ENCODE measurements around the gene MCM5. TPM values are rescaled to one million over a fixed set of nuclear protein-coding genes. Genes with fewer than 3 reads are reported as not detected.

The MCM5 gene
- total RNA-seq, 4 donors from 2014 or later: 11.6 to 26.6 (median 13.3) TPM

- Histone ChIP-seq H3K4me1 (peaks cover 19 to 47% (median 30%) of the 10 kb centered on the region in 4 donors), H3K9me3 (no peaks in the 10 kb centered on the region), H3K27ac (peak overlapping the region in 3 of 4 donors; percentile 69 to 83 (median 71)), H3K4me3 (no peak overlapping the region), H3K27me3 (no peaks in the 10 kb centered on the region), H3K36me3 (no peaks in the 10 kb centered on the region)
- TF ChIP-seq POLR2A (IDR thresholded peaks at IDR 0.05) (no peak), EP300 (IDR thresholded peaks at IDR 0.05; ENCODE audit: low read depth) (no peak), CTCF (IDR thresholded peaks at IDR 0.05) (no peak), POLR2AphosphoS5 (IDR thresholded peaks at IDR 0.05) (no peak)
- intact Hi-C loops (cut with DNase I; ENCODE audit: low total_unique reads): no loop called here
- WGBS, 2 donors (ENCODE audit: low coverage in 1 of 2): 90 to 100% methylated on average over 4 to 8 of the region's 8 CpGs
- no peak for DNase-seq
- in situ Hi-C loops (cut with MboI; ENCODE audit: low pct_ligation_motif_present in 1 of 4, low pct_unique_long_range_greater_than_20kb in 1 of 4, low sequenced_read_pairs in 3 of 4): no loop called here
These were observed 48.6 kb downstream of the MCM5 start for GRCh38 chr22:35448523-35448922.

- H3K9me3 ChIP-seq: no peaks in the 10 kb centered on the region
- no peak overlapping the region for H3K27ac ChIP-seq
- DNase-seq: peak; percentile 39
- H3K27me3 ChIP-seq: no peaks in the 10 kb centered on the region
- 87% methylated on average over 17 of the region's 17 CpGs; no CpG with 5 or more reads in 1 of the 2 donors for whole genome bisulfite sequencing, 2 donors (ENCODE audit: low coverage in 1 of 2)
- H3K4me3 ChIP-seq: no peak overlapping the region
- H3K36me3 ChIP-seq: no peaks in the 10 kb centered on the region
- intact Hi-C loops (cut with DNase I; ENCODE audit: low total_unique reads): no loop called here
- H3K4me1 ChIP-seq: peaks cover 19 to 54% (median 30%) of the 10 kb centered on the region in 4 donors
- no peak for TF ChIP-seq POLR2AphosphoS5 (IDR thresholded peaks at IDR 0.05)
- TF ChIP-seq POLR2A (IDR thresholded peaks at IDR 0.05): no peak
- TF ChIP-seq CTCF (IDR thresholded peaks at IDR 0.05): no peak
- no peak for TF ChIP-seq EP300 (IDR thresholded peaks at IDR 0.05; ENCODE audit: low read depth)
- in situ Hi-C loops (cut with MboI; ENCODE audit: low pct_ligation_motif_present in 1 of 4, low pct_unique_long_range_greater_than_20kb in 1 of 4, low sequenced_read_pairs in 3 of 4): no loop called here
These were observed 50.1 kb downstream of the MCM5 start for GRCh38 chr22:35449829-35450689.

GRCh38 chr22:35450824-35451569 is 51.1 kb downstream of the MCM5 start:
- in situ Hi-C loops (cut with MboI; ENCODE audit: low pct_ligation_motif_present in 1 of 4, low pct_unique_long_range_greater_than_20kb in 1 of 4, low sequenced_read_pairs in 3 of 4) (no loop called here), intact Hi-C loops (cut with DNase I; ENCODE audit: low total_unique reads) (no loop called here)
- H3K27ac ChIP-seq: peak overlapping the region in 3 of 4 donors; percentile 88 to 89 (median 89)
- no peaks in the 10 kb centered on the region for H3K9me3 ChIP-seq
- H3K4me3 ChIP-seq: no peak overlapping the region
- TF ChIP-seq EP300 (IDR thresholded peaks at IDR 0.05; ENCODE audit: low read depth): no peak
- TF ChIP-seq CTCF (IDR thresholded peaks at IDR 0.05): no peak
- TF ChIP-seq POLR2AphosphoS5 (IDR thresholded peaks at IDR 0.05): no peak
- TF ChIP-seq POLR2A (IDR thresholded peaks at IDR 0.05): no peak
- no peak for DNase-seq
- no peaks in the 10 kb centered on the region for H3K27me3 ChIP-seq
- no peaks in the 10 kb centered on the region for H3K36me3 ChIP-seq
- WGBS, 2 donors (ENCODE audit: low coverage in 1 of 2): 84 to 100% methylated on average over 1 to 18 of the region's 18 CpGs
- peaks cover 19 to 54% (median 30%) of the 10 kb centered on the region in 4 donors for H3K4me1 ChIP-seq

- no peak for DNase-seq
- WGBS, 2 donors (ENCODE audit: low coverage in 1 of 2): 88% methylated on average over 7 of the region's 7 CpGs; no CpG with 5 or more reads in 1 of the 2 donors
- no peak for TF ChIP-seq POLR2A (IDR thresholded peaks at IDR 0.05)
- no peak for TF ChIP-seq EP300 (IDR thresholded peaks at IDR 0.05; ENCODE audit: low read depth)
- Histone ChIP-seq H3K36me3 (no peaks in the 10 kb centered on the region), H3K4me1 (peaks cover 19 to 51% (median 30%) of the 10 kb centered on the region in 4 donors), H3K27me3 (no peaks in the 10 kb centered on the region), H3K27ac (peak overlapping the region; percentile 80 to 89 (median 88)), H3K4me3 (no peak overlapping the region), H3K9me3 (no peaks in the 10 kb centered on the region)
- in situ Hi-C loops (cut with MboI; ENCODE audit: low pct_ligation_motif_present in 1 of 4, low pct_unique_long_range_greater_than_20kb in 1 of 4, low sequenced_read_pairs in 3 of 4): no loop called here
- intact Hi-C loops (cut with DNase I; ENCODE audit: low total_unique reads): no loop called here
These were observed 51.7 kb downstream of the MCM5 start for GRCh38 chr22:35451592-35451991.

Data from transverse colon (tissue), 4 donors.